ENCODE data around the gene PFKM. TPM values are rescaled to one million over a fixed set of nuclear protein-coding genes. Genes with fewer than 3 reads are reported as not detected.

The PFKM gene
- total and polyA plus RNA-seq, 2 donors (not counting 3 experiments of a cell fraction or from before 2014, with no cell fraction given) = 53.4 to 74.4 TPM

DNA sequence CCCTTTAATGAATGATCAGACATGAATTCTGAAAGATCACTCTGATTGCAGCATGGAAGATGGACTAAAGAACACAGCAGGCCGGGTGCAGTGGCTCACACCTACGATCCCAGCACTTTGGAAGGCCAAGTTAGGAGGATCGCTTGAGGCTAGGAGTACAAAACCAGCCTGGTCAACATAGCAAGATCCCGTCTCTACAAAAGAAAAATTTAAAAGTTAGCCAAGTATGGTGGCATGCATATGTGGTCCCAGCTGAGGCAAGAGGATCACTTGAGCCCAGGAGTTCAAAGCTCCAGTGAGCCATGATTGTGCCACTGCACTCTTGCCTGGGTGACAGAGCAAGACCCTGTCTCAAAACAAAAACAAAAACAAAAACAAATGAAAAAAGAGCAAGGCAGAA is 48.4 kb upstream of the PFKM start:
- intact Hi-C loops (cut with micrococcal nuclease) (no loop called here), dilution Hi-C loops (cut with MboI; ENCODE audit: extremely low pct_ligation_motif_present, low sequenced_read_pairs) (no loop called here)
- DNase-seq (ENCODE audit: low read depth, low spot score) (no peak), FAIRE-seq (no peak)
- Histone ChIP-seq H3K4me3 (replicated peaks in 1 of 3; ENCODE audit: insufficient read depth in 1 of 3, low read depth in 1 of 3, low read length in 3 of 3) (no peak overlapping the region), H2AFZ (ENCODE audit: low read depth, low read length) (no peak overlapping the region), H4K20me1 (replicated peaks; ENCODE audit: control insufficient read depth, extremely low read depth, insufficient read depth, low read length) (no peaks in the 10 kb centered on the region), H3K9me3 (replicated peaks; ENCODE audit: control insufficient read depth, insufficient read depth, low read length) (no peaks in the 10 kb centered on the region), H3K9ac (replicated peaks; ENCODE audit: extremely low read depth, insufficient read depth, low read length) (no peak overlapping the region), H3K79me2 (ENCODE audit: control insufficient read depth, insufficient read depth, low read length) (no peaks in the 10 kb centered on the region), H3K36me3 (ENCODE audit: control insufficient read depth in 2 of 2, extremely low read depth in 1 of 2, insufficient read depth in 2 of 2, low read length in 2 of 2) (peaks cover 4 to 5% of the 10 kb centered on the region in 2 experiments), H3K4me2 (ENCODE audit: insufficient read depth, low read length) (no peak overlapping the region), H3K9me1 (replicated peaks; ENCODE audit: control insufficient read depth, extremely low read depth, insufficient read depth, low read length) (no peaks in the 10 kb centered on the region), H3K27me3 (ENCODE audit: control insufficient read depth in 2 of 2, insufficient read depth in 2 of 2, low read length in 2 of 2) (no peaks in the 10 kb centered on the region), H3K4me1 (ENCODE audit: control insufficient read depth, extremely low read depth, insufficient read depth, low read length) (no peaks in the 10 kb centered on the region), H3K27ac (ENCODE audit: insufficient read depth, low read depth, low read length) (no peak overlapping the region)
- no TSS peak for BruUV-seq (replicated peaks)
- CTCF ChIA-PET = interaction anchor here (1.2 to 1.9 kb wide), 2 partner anchors 13 to 121 kb away, joined by 3 to 5 read pairs; no protein-coding TSS in a partner anchor
- TF ChIP-seq GATA2 (IDR thresholded peaks at IDR 0.05; ENCODE audit: insufficient read depth, insufficient read length, low read depth, low read length) (no peak), MAX (IDR thresholded peaks at IDR 0.05; ENCODE audit: insufficient read depth, insufficient read length) (no peak)
- POLR2A ChIA-PET = no interaction called here

DNA sequence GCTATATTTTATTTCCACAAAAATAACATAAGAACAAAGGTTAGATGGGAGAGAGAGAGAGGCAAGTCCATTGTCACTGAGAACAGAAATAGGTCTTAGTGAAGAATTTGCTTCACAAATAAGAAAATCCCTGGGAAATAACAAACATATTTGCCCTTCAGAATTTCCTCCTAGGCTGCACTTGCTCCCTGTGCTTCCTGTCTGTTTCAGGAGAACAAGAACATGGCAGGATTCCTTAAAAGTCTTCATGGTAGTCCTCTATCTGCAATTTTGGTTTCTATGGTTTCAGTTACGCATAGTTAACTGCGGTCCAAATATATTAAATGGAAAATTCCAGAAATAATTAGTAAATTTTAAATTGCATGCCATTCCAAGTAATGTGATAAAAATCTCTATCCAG is 47.4 kb upstream of the PFKM start:
- Histone ChIP-seq H4K20me1 (replicated peaks; ENCODE audit: control insufficient read depth, extremely low read depth, insufficient read depth, low read length) (no peaks in the 10 kb centered on the region), H3K4me2 (ENCODE audit: insufficient read depth, low read length) (no peak overlapping the region), H3K36me3 (ENCODE audit: control insufficient read depth in 2 of 2, extremely low read depth in 1 of 2, insufficient read depth in 2 of 2, low read length in 2 of 2) (peaks cover 4 to 5% of the 10 kb centered on the region in 2 experiments), H2AFZ (ENCODE audit: low read depth, low read length) (no peak overlapping the region), H3K79me2 (ENCODE audit: control insufficient read depth, insufficient read depth, low read length) (no peaks in the 10 kb centered on the region), H3K4me3 (replicated peaks in 1 of 3; ENCODE audit: insufficient read depth in 1 of 3, low read depth in 1 of 3, low read length in 3 of 3) (no peak overlapping the region), H3K9me1 (replicated peaks; ENCODE audit: control insufficient read depth, extremely low read depth, insufficient read depth, low read length) (no peaks in the 10 kb centered on the region), H3K9me3 (replicated peaks; ENCODE audit: control insufficient read depth, insufficient read depth, low read length) (no peaks in the 10 kb centered on the region), H3K27ac (ENCODE audit: insufficient read depth, low read depth, low read length) (no peak overlapping the region), H3K9ac (replicated peaks; ENCODE audit: extremely low read depth, insufficient read depth, low read length) (no peak overlapping the region), H3K4me1 (ENCODE audit: control insufficient read depth, extremely low read depth, insufficient read depth, low read length) (no peaks in the 10 kb centered on the region), H3K27me3 (ENCODE audit: control insufficient read depth in 2 of 2, insufficient read depth in 2 of 2, low read length in 2 of 2) (no peaks in the 10 kb centered on the region)
- ChIA-PET POLR2A (no interaction called here), CTCF (no interaction called here)
- no peak for DNase-seq (ENCODE audit: low read depth, low spot score)
- FAIRE-seq = no peak
- dilution Hi-C loops (cut with MboI; ENCODE audit: extremely low pct_ligation_motif_present, low sequenced_read_pairs) = no loop called here
- TF ChIP-seq MYC (IDR thresholded peaks at IDR 0.05; ENCODE audit: low read depth, low read length) (no peak), POLR2AphosphoS5 (IDR thresholded peaks at IDR 0.05; ENCODE audit: insufficient read depth, low read depth, low read length) (no peak), EZH2 (IDR thresholded peaks at IDR 0.05; ENCODE audit: borderline replicate concordance, low read depth, low read length, severe bottlenecking) (no peak), GATA2 (IDR thresholded peaks at IDR 0.05; ENCODE audit: insufficient read depth, insufficient read length, low read depth, low read length) (no peak), FOS (IDR thresholded peaks at IDR 0.05; ENCODE audit: borderline replicate concordance, insufficient read depth, low read length) (no peak), JUN (IDR thresholded peaks at IDR 0.05; ENCODE audit: borderline replicate concordance, insufficient read depth, insufficient read length, low read depth) (no peak), MAX (IDR thresholded peaks at IDR 0.05; ENCODE audit: insufficient read depth, insufficient read length) (no peak), POLR2A (IDR thresholded peaks at IDR 0.05; ENCODE audit: low read depth, low read length) (no peak)
- TF ChIP-seq, protein P1, sequence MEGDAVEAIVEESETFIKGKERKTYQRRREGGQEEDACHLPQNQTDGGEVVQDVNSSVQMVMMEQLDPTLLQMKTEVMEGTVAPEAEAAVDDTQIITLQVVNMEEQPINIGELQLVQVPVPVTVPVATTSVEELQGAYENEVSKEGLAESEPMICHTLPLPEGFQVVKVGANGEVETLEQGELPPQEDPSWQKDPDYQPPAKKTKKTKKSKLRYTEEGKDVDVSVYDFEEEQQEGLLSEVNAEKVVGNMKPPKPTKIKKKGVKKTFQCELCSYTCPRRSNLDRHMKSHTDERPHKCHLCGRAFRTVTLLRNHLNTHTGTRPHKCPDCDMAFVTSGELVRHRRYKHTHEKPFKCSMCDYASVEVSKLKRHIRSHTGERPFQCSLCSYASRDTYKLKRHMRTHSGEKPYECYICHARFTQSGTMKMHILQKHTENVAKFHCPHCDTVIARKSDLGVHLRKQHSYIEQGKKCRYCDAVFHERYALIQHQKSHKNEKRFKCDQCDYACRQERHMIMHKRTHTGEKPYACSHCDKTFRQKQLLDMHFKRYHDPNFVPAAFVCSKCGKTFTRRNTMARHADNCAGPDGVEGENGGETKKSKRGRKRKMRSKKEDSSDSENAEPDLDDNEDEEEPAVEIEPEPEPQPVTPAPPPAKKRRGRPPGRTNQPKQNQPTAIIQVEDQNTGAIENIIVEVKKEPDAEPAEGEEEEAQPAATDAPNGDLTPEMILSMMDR (IDR thresholded peaks at IDR 0.05; ENCODE audit: extremely low read depth in 1 of 2, insufficient read depth in 1 of 2, low read depth in 1 of 2, low read length in 2 of 2) = no peak
- BruUV-seq (replicated peaks) = no TSS peak
- intact Hi-C loops (cut with micrococcal nuclease) = no loop called here
